Stimulated activated memory B cell treated with anti-CD40 and anti-IgM and Interleukin-4, amounts not matched to agents 10 μg/mL and 1 μg/mL and 100 μg/mL, for 72 hours (primary cell): ENCODE data around the gene GLB1L3.
"Not testable (repeated sequence)": the region's sequence is repeated elsewhere in the genome, so short reads cannot be mapped to it uniquely, and the experiment has no call there.

Source experiments
- ATAC-seq: fragments of 150-1000 bp; cut with Tn5 transposase; 2 replicates; pipeline ENCODE4 v1.10.0; 2021
- H3K27ac Mint-ChIP-seq: one replicate; pipeline ENCODE4 v1.8.0; 2022; ENCODE audit warnings: mild to moderate bottlenecking, mixed read lengths
- H3K27me3 Mint-ChIP-seq: one replicate; pipeline ENCODE4 v1.8.0; 2022; ENCODE audit warnings: mixed read lengths
- H3K36me3 Mint-ChIP-seq: one replicate; pipeline ENCODE4 v1.8.0; 2022; ENCODE audit warnings: mixed read lengths
- H3K4me1 Mint-ChIP-seq: one replicate; pipeline ENCODE4 v1.8.0; 2022; ENCODE audit warnings: mixed read lengths
- H3K4me3 Mint-ChIP-seq: one replicate; pipeline ENCODE4 v1.8.0; 2022; ENCODE audit warnings: mild to moderate bottlenecking, moderate library complexity, mixed read lengths
- H3K9me3 Mint-ChIP-seq: one replicate; pipeline ENCODE4 v1.8.0; 2022; ENCODE audit warnings: mixed read lengths

GLB1L3 gene

GRCh38 chr11:134281635-134282034 is 5.5 kb downstream of the GLB1L3 start:
- H3K27me3 Mint-ChIP-seq, result peaks cover 95% of the 10 kb centered on the region
- not testable (repeated sequence) for H3K4me1 Mint-ChIP-seq, H3K27ac Mint-ChIP-seq, H3K9me3 Mint-ChIP-seq, H3K36me3 Mint-ChIP-seq, H3K4me3 Mint-ChIP-seq
- peak; percentile 57 for ATAC-seq

DNA sequence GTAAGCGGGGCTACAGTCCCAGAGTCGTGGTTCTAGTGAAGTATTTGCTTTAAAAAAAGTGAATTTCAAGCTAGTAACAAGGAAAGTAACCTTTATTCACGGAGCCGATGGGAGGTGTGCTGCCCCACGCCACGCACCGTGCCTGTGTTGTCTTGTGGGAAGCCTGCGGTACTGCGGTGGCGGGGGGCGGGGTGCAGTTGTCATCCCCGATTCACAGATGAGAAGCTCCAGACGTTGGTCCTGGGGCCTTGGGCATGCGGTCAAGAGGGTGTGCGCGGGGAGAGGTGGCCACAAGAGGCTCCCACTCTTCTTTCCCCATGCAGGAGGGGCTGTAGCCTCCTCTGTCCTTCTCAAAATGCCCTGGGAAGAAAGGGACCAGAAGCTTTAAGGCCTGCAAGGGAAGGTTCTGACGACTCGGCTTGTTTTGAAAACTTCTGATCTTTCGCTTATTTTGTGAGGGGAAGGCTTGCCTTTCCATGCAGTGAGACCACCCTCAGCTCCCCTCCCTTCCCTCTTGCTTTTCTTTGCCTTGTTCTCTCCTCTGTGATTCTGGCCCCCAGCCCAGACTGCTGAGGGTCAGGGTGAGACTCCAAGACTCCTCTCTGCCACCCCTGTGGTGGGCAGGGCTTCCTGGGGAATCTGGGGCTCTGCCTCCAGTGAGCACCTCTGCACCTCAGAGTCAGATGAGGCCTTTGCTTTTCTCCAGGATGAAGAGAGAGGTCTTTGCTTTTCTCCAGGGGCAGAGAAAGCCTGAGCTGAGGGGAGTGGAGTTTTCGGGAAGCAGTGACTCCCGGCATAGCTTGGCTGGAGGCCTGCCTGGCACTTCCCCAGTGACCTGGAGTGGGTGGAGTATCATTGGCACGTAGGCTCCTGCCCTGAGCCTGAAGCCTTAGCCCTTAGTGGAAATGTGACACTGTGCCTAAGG is 6.2 kb downstream of the GLB1L3 start:
- Mint-ChIP-seq H3K4me1 (peaks cover 2% of the 10 kb centered on the region), H3K36me3 (no peaks in the 10 kb centered on the region), H3K27me3 (peaks cover 95% of the 10 kb centered on the region), H3K27ac (no peak overlapping the region), H3K4me3 (no peak overlapping the region), H3K9me3 (peaks cover 3% of the 10 kb centered on the region)
- no peak for ATAC-seq

DNA sequence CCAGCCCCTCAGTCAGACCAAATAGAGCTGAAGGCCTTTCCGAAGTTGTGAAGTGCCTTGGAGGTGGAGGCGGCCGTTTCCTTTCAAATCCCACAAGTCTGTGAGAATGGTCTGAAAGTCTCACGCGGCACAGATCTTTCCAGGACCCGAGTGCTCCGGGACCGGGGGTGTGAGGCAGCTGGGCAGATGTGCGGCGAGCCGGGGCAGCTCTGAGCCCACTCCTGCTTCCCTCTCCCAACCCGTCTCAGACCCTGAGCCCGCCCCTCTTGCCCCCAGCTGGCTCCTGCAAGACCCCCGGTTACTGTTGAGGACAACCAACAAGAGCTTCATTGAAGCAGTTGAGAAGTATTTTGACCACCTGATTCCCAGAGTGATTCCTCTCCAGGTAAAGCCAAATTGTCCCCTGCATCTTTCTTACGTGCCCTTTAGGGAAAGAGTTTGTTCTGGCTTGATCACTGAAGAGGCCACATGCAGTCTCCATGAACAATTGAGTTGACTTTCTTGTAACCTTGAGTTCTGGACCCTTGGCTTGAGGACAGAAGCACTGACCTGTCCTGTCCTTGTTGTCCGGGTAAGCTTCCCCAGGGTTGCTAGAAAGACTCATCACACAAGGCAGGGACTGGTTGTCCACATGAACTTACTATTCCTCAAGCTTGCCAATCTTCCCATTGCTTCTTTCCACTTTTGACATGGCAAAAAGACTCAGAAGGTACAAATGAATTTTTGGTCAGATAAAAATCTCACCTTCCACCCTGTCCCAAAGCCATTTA is 7.5 kb downstream of the GLB1L3 start:
- Mint-ChIP-seq H3K27me3 (peaks cover 92% of the 10 kb centered on the region), H3K36me3 (no peaks in the 10 kb centered on the region), H3K9me3 (peaks cover under 1% of the 10 kb centered on the region), H3K4me1 (no peaks in the 10 kb centered on the region), H3K4me3 (no peak overlapping the region), H3K27ac (no peak overlapping the region)
- ATAC-seq, result no peak

GRCh38 chr11:134284349-134284748 is 8.2 kb downstream of the GLB1L3 start:
- not testable (repeated sequence) for H3K4me3 Mint-ChIP-seq, H3K27ac Mint-ChIP-seq, ATAC-seq, H3K4me1 Mint-ChIP-seq, H3K36me3 Mint-ChIP-seq, H3K9me3 Mint-ChIP-seq
- H3K27me3 Mint-ChIP-seq, result peaks cover 85% of the 10 kb centered on the region

DNA sequence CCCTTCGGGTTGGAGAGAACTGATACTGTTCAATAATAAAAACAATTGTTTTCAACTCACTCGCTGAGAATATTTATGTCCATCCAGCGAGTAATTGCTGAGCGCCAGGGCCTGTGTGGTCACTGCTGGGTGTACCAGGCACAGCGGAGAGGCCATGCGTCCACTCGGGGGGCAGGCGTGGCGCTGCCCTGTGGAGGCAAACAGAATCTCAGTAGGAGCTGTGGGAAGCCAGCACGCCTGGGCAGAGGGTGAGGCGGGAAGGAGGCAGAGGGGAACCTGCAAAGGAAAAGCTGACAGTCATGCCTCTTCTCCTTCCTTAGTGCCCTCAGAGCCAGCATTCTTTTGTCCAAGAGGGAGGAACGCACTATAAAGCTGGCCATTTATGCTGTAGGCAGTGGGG is 11.4 kb downstream of the GLB1L3 start:
- ATAC-seq, result no peak
- H3K27ac Mint-ChIP-seq, result no peak overlapping the region
- H3K4me3 Mint-ChIP-seq, result no peak overlapping the region
- H3K36me3 Mint-ChIP-seq, result no peaks in the 10 kb centered on the region
- no peaks in the 10 kb centered on the region for H3K4me1 Mint-ChIP-seq
- H3K27me3 Mint-ChIP-seq, result peaks cover 69% of the 10 kb centered on the region
- H3K9me3 Mint-ChIP-seq, result no peaks in the 10 kb centered on the region

GRCh38 chr11:134288486-134288885 is 12.3 kb downstream of the GLB1L3 start:
- Mint-ChIP-seq H3K27me3 (peaks cover 59% of the 10 kb centered on the region), H3K4me1 (no peaks in the 10 kb centered on the region), H3K4me3 (no peak overlapping the region), H3K9me3 (no peaks in the 10 kb centered on the region), H3K36me3 (no peaks in the 10 kb centered on the region), H3K27ac (no peak overlapping the region)
- no peak for ATAC-seq

DNA sequence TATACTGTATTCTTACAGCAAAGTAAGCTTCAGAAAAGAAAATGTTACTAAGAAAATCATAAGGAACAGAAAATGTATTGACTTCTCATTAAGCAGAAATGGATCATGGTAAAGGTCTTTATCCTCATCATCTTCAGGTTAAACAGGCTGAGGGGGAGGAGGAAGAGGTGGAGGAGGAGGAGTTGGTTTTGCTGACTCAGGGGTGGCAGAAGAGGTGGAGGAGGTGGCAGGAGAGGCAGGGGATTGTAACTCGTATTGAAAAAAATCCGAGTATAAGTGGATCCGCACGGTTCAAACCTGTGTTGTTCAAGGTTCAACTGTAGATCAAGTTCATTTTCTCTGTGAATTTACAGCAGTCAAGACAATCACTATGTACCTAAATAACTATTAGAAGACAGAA is 13.0 kb downstream of the GLB1L3 start:
- no peak overlapping the region for H3K27ac Mint-ChIP-seq
- no peaks in the 10 kb centered on the region for H3K9me3 Mint-ChIP-seq
- ATAC-seq, result no peak
- no peaks in the 10 kb centered on the region for H3K4me1 Mint-ChIP-seq
- peaks cover 53% of the 10 kb centered on the region for H3K27me3 Mint-ChIP-seq
- no peak overlapping the region for H3K4me3 Mint-ChIP-seq
- H3K36me3 Mint-ChIP-seq, result no peaks in the 10 kb centered on the region

- H3K27me3 Mint-ChIP-seq, result peaks cover 46% of the 10 kb centered on the region
- ATAC-seq, result no peak
- no peak overlapping the region for H3K27ac Mint-ChIP-seq
- no peaks in the 10 kb centered on the region for H3K9me3 Mint-ChIP-seq
- H3K36me3 Mint-ChIP-seq, result no peaks in the 10 kb centered on the region
- no peak overlapping the region for H3K4me3 Mint-ChIP-seq
- no peaks in the 10 kb centered on the region for H3K4me1 Mint-ChIP-seq
Measured at GRCh38 chr11:134289789-134290188, 13.6 kb downstream of the GLB1L3 start.

GRCh38 chr11:134290646-134291045 is 14.5 kb downstream of the GLB1L3 start:
- no peak for ATAC-seq
- no peaks in the 10 kb centered on the region for H3K9me3 Mint-ChIP-seq
- H3K4me1 Mint-ChIP-seq, result no peaks in the 10 kb centered on the region
- H3K27me3 Mint-ChIP-seq, result peaks cover 45% of the 10 kb centered on the region
- H3K36me3 Mint-ChIP-seq, result no peaks in the 10 kb centered on the region
- H3K27ac Mint-ChIP-seq, result no peak overlapping the region
- H3K4me3 Mint-ChIP-seq, result no peak overlapping the region

DNA sequence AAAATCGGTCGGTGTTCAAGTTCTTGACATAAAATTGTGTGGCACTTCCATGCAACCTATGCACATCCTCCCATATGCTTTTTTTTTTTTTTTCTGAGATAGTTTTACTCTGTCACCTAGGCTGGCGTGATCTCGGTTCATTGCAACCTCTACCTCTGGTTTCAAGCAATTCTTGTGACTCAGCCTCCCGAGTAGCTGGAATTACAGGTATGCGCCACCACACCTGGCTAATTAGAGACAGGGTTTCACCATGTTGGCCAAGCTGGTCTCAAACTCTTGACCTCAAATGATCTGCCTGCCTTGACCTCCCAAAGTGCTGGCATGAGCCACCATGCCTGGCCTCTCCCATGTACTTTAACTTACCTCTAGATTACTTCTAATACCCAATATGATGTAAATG is 15.0 kb downstream of the GLB1L3 start:
- ATAC-seq, result no peak
- no peak overlapping the region for H3K4me3 Mint-ChIP-seq
- H3K36me3 Mint-ChIP-seq, result no peaks in the 10 kb centered on the region
- H3K27me3 Mint-ChIP-seq, result peaks cover 42% of the 10 kb centered on the region
- H3K9me3 Mint-ChIP-seq, result no peaks in the 10 kb centered on the region
- H3K4me1 Mint-ChIP-seq, result no peaks in the 10 kb centered on the region
- H3K27ac Mint-ChIP-seq, result no peak overlapping the region

DNA sequence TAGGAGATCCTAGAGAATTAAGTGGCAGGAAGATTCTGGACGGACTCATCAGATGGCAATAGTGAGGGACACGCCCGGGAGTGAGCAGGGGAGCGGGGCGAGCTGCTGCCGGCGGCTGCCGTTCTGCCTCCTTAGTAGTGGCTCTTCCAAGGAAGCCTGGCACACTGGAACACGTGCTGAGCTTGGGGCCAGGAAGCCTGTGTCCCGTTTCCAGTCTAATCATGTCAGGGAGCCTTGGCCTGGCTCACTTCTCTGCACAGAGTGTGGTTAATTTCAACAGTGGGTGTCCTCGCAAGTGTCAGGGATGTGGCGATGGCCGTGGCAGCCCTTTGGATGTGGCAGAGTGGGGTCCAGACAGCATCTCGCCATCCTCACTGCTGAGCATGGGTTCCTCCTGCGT is 16.5 kb downstream of the GLB1L3 start:
- Mint-ChIP-seq H3K4me1 (no peaks in the 10 kb centered on the region), H3K27ac (no peak overlapping the region), H3K36me3 (no peaks in the 10 kb centered on the region)

DNA sequence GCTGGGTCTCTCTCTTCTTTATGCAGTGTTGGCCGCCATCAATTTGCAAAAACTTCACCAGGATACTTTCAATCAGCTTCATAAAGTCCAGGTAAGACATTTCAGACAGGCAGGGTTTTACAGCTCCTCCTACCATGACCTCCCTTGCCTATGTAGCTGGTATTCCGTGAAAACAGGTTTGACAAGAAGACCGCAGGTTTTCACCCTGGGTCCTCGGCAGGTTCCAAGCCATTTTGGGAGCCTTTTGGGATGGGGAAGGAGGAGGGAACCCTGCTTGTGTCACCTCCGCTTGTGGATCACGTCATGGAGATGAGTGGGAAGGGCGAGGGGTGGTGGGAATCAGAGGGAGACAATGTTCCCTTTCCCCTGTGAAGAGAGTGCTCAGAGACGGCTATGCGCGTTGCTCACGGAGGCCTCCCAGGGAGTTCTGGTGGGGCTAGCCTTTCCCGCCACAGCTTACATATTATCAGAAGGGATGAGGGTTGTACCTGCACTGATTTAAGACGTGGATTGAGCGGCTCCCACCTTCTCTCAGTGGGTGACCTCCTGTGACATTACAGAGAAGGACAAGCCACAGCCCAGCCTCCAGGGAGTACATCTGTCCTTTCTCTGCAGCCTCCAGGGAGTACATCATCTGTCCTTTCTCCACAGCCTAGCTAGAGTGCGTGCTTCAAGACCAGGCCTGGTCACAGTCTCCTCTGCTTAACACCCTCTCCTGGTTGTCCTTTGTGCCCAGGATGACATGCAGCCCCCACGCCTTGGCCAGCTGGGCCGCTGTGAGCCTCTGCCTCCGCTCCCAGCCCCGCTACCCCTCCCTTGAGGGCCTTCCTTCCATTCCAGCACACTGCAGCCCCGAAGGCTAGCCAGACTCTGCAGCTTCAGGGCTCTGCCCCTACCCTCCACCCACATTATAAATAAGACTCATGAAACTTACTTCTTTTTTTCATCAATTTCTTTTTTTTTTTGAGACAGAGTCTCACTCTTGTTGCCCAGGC is 17.2 kb downstream of the GLB1L3 start:
- H3K4me1 Mint-ChIP-seq, result no peaks in the 10 kb centered on the region
- no peak overlapping the region for H3K4me3 Mint-ChIP-seq
- ATAC-seq, result peak; percentile 32
- H3K9me3 Mint-ChIP-seq, result no peaks in the 10 kb centered on the region
- peaks cover 20% of the 10 kb centered on the region for H3K27me3 Mint-ChIP-seq
- H3K27ac Mint-ChIP-seq, result no peak overlapping the region
- no peaks in the 10 kb centered on the region for H3K36me3 Mint-ChIP-seq

More for the DNA sequence above, 16.5 kb downstream of the GLB1L3 start:
- peak; percentile 18 for ATAC-seq
- peaks cover 28% of the 10 kb centered on the region for H3K27me3 Mint-ChIP-seq
- no peaks in the 10 kb centered on the region for H3K9me3 Mint-ChIP-seq
- no peak overlapping the region for H3K4me3 Mint-ChIP-seq

DNA sequence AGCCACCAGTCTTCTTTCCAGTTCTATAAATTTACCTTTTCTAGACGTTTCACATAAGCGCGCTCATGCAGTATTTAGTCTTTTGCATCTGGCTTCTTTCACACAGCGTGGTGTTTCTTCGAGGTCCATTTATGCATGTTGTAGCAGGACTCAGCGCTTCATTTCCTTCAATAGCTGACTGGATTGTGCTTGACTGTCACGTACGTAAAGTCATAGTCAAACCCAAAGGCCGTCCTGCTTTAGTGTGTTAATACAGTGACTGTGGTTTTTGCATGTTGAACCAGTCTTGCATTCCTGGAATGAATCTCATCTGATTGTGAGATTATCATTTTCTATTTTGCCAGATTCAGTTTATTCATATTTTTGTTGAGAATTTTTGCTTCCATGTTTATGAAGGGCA is 18.5 kb downstream of the GLB1L3 start:
- Mint-ChIP-seq H3K27me3 (peaks cover 20% of the 10 kb centered on the region), H3K36me3 (no peaks in the 10 kb centered on the region), H3K4me3 (no peak overlapping the region), H3K27ac (no peak overlapping the region), H3K9me3 (no peaks in the 10 kb centered on the region), H3K4me1 (no peaks in the 10 kb centered on the region)
- ATAC-seq, result no peak

DNA sequence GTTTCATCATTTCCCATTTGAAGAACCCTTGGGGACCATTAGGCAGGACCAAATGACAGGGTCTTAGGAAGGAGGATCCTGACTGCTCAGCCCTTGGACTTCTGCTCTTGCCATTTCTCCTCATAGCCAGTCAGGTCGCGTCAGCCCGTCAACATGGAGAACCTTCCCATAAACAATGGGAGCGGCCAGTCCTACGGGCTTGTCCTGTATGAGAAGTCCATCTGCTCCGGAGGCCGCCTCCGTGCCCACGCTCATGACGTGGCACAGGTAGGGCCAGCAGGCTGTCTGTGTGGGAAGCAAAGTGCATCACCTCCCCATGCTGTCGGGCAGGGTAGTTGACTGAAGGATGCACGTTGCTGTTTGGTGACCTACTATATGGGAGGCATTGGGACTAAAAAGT is 36.0 kb downstream of the GLB1L3 start:
- Mint-ChIP-seq H3K4me1 (no peaks in the 10 kb centered on the region), H3K36me3 (no peaks in the 10 kb centered on the region), H3K4me3 (no peak overlapping the region), H3K27ac (no peak overlapping the region), H3K27me3 (peaks cover 50% of the 10 kb centered on the region), H3K9me3 (peaks cover 13% of the 10 kb centered on the region)
- ATAC-seq, result no peak

GRCh38 chr11:134312807-134313206 is 36.6 kb downstream of the GLB1L3 start:
- Mint-ChIP-seq H3K27me3 (peaks cover 48% of the 10 kb centered on the region), H3K4me3 (no peak overlapping the region)

More at GRCh38 chr11:134312807-134313206, 36.6 kb downstream of the GLB1L3 start:
- peaks cover 13% of the 10 kb centered on the region for H3K9me3 Mint-ChIP-seq
- H3K27ac Mint-ChIP-seq, result no peak overlapping the region
- ATAC-seq, result no peak
- H3K36me3 Mint-ChIP-seq, result no peaks in the 10 kb centered on the region
- no peaks in the 10 kb centered on the region for H3K4me1 Mint-ChIP-seq
